ENCODE measurements around the gene RNF212.

RNF212 gene

DNA sequence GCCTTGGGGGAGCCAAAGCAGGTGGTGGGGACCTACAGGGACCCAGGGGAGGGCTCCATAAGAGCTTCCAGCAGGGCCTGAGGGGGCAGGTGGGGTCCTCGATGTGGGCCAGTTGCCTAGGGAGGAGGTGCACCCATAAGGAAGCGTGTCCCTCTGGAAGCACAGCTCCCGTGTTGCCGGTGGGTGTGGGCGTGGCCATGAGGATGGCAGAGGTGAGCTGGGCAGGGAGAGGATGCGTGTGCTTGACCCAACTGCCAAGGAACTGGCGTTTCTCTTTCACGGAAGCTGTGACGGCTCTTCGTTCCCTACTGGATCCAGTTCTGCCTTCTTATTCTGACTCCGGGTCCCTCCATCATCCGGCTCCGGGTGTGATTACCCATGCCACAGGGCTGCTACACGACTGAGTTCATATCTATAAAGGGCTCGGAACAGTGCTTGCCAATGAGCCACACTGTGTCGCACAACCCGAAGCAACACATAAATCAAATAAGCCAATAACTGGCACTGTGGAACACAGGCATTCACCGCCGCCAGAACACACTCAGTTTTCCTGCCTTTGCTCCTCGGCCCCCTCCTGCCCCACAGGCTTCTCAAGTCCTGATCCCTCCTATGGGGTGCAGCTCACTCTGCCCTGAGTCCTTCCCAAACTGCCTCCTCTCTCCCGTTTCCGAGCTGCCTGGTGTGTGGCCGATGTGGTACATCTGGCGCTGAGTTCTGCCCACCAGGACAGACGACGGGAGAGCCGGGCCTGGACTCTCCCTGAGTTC lies 35.5 kb downstream of the RNF212 start:
- TF ChIP-seq FOXP2 (optimal IDR thresholded peaks at IDR 0.05; ENCODE audit: borderline replicate concordance, extremely low read depth, extremely low read length, insufficient read depth) (no peak), TAF1 (IDR thresholded peaks at IDR 0.05; ENCODE audit: borderline replicate concordance, insufficient read depth, low read length) (no peak), POLR2AphosphoS5 (IDR thresholded peaks at IDR 0.05; ENCODE audit: low read depth, low read length) (no peak), SIN3A (IDR thresholded peaks at IDR 0.05; ENCODE audit: borderline replicate concordance, insufficient read depth, low read length) (no peak)
- TF ChIP-seq, protein P1, sequence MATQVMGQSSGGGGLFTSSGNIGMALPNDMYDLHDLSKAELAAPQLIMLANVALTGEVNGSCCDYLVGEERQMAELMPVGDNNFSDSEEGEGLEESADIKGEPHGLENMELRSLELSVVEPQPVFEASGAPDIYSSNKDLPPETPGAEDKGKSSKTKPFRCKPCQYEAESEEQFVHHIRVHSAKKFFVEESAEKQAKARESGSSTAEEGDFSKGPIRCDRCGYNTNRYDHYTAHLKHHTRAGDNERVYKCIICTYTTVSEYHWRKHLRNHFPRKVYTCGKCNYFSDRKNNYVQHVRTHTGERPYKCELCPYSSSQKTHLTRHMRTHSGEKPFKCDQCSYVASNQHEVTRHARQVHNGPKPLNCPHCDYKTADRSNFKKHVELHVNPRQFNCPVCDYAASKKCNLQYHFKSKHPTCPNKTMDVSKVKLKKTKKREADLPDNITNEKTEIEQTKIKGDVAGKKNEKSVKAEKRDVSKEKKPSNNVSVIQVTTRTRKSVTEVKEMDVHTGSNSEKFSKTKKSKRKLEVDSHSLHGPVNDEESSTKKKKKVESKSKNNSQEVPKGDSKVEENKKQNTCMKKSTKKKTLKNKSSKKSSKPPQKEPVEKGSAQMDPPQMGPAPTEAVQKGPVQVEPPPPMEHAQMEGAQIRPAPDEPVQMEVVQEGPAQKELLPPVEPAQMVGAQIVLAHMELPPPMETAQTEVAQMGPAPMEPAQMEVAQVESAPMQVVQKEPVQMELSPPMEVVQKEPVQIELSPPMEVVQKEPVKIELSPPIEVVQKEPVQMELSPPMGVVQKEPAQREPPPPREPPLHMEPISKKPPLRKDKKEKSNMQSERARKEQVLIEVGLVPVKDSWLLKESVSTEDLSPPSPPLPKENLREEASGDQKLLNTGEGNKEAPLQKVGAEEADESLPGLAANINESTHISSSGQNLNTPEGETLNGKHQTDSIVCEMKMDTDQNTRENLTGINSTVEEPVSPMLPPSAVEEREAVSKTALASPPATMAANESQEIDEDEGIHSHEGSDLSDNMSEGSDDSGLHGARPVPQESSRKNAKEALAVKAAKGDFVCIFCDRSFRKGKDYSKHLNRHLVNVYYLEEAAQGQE (IDR thresholded peaks at IDR 0.05; ENCODE audit: insufficient read depth in 1 of 2, low read depth in 2 of 2, low read length in 2 of 2) = no peak

DNA sequence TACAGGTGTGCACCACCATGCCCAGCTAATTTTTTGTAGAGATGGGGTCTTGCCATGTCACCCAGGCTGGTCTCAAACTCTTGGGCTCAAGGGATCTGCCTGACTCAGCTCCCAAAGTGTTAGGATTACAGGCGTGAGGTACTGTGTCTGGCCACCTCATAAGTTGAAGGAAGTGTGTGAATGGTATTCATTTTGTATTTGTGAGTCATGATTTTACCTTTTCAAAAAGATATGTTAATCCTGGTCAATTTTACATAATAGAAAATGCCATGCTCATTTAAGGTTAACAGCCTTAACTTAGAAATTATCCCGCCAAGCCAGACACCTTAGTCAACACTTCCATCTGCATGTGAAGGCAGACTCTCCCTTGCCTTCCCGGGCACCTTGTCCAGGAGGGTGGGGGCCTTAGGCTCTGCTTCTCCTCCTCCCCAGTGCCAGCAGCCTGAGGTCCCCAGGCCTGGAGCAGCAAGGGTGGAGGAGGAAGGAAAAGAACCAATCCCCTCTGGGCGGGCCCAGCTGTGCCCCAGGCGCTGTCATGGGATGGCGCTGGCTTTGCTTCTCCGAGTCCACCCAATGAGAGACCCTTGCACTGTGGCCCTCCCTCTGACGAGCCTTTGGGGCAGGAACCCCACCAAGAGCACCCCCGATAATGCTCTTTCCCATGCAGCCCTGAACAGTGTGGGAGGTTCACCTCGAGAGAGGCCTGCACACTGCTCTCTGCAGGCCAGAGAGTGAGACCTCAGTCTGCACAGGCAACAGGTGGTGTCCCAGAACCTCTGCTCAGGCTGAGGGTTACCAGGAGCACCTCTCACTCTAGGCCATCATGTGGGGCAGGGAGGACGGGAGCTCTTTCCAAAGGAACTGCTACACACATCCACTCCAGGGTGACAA lies 37.3 kb downstream of the RNF212 start:
- TF ChIP-seq SIN3A (IDR thresholded peaks at IDR 0.05; ENCODE audit: borderline replicate concordance, insufficient read depth, low read length) (no peak), FOXP2 (optimal IDR thresholded peaks at IDR 0.05; ENCODE audit: borderline replicate concordance, extremely low read depth, extremely low read length, insufficient read depth) (no peak), POLR2AphosphoS5 (IDR thresholded peaks at IDR 0.05; ENCODE audit: low read depth, low read length) (no peak), TAF1 (IDR thresholded peaks at IDR 0.05; ENCODE audit: borderline replicate concordance, insufficient read depth, low read length) (no peak)
- TF ChIP-seq, protein P1 (IDR thresholded peaks at IDR 0.05; ENCODE audit: insufficient read depth in 1 of 2, low read depth in 2 of 2, low read length in 2 of 2) = no peak

DNA sequence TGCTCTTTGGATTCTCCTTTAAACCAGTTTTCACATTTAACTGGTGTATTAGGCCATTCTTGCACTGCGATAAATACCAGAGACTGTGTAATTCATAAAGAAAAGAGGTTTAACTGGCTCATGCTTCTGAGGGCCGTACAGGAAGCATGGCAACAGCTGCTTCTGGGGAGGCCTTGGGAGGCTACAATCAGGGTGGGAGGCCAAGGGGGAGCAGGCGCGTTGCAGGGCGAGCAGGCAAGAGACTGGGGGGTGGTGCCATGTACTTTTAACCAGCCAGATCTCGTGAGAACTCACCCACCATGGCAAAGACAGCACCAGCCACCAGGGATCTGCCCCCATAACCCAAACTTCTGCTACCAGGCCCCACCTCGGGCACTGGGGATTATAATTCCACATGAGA lies 38.1 kb downstream of the RNF212 start:
- TF ChIP-seq POLR2AphosphoS5 (IDR thresholded peaks at IDR 0.05; ENCODE audit: low read depth, low read length) = no peak
- no peak for TF ChIP-seq FOXP2 (optimal IDR thresholded peaks at IDR 0.05; ENCODE audit: borderline replicate concordance, extremely low read depth, extremely low read length, insufficient read depth)

DNA sequence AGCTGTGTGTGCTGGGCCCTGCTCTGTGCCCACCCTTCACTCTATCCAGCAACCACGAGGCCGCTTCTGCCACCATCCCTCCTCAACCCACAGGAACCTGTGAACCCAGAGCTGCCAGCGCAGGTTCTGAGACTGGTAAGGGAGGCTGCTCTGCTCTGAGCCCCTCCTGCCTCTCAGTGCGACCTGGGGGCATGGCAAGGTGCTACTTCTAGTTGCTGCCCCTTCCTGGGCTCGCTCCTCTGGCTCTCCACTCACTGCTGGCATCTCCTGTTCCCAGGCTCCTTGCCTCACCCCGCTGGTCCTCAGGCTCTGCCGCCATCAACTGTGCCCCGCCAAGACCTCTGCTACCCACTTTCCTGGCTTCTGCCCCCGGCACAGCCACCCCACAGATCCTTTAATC lies 39.3 kb downstream of the RNF212 start:
- no peak for TF ChIP-seq FOXP2 (optimal IDR thresholded peaks at IDR 0.05; ENCODE audit: borderline replicate concordance, extremely low read depth, extremely low read length, insufficient read depth)
- no peak for TF ChIP-seq POLR2AphosphoS5 (IDR thresholded peaks at IDR 0.05; ENCODE audit: low read depth, low read length)
- TF ChIP-seq, protein P1 (IDR thresholded peaks at IDR 0.05; ENCODE audit: insufficient read depth in 1 of 2, low read depth in 2 of 2, low read length in 2 of 2) = no peak
- TF ChIP-seq SIN3A (IDR thresholded peaks at IDR 0.05; ENCODE audit: borderline replicate concordance, insufficient read depth, low read length) = no peak
- TF ChIP-seq TAF1 (IDR thresholded peaks at IDR 0.05; ENCODE audit: borderline replicate concordance, insufficient read depth, low read length) = no peak

DNA sequence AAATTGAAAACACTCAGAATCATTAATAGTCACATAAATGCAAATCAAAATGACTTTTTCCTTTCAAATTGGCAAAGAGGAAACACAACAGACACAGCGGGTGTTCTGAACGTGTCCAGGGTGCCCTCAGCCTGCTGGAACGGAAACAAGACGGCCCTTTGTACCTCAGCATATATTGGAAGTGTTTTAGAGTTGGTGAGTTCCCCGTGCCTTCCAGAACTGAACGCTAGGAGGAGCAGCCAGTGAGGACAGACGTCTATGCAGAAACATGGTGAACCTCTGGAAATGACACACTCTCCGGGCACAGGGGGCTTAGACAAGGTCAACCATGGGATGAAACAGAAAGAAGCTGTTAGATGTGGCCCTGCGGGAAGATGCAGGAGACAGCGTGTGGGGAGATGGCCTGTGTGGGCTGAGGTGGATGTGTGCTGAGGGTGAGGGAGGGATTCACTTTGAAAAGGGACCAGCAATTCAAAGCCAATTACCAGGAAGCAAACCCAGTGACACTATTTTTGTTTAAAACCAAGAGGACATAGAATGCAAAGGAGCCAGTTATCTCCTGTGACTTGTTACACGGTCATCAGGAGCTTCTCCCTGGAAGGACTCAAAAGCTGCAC lies 40.4 kb downstream of the RNF212 start:
- TF ChIP-seq POLR2AphosphoS5 (IDR thresholded peaks at IDR 0.05; ENCODE audit: low read depth, low read length) = no peak
- TF ChIP-seq SIN3A (IDR thresholded peaks at IDR 0.05; ENCODE audit: borderline replicate concordance, insufficient read depth, low read length) = no peak
- no peak for TF ChIP-seq FOXP2 (optimal IDR thresholded peaks at IDR 0.05; ENCODE audit: borderline replicate concordance, extremely low read depth, extremely low read length, insufficient read depth)
- TF ChIP-seq TAF1 (IDR thresholded peaks at IDR 0.05; ENCODE audit: borderline replicate concordance, insufficient read depth, low read length) = no peak
- TF ChIP-seq, protein P1 (IDR thresholded peaks at IDR 0.05; ENCODE audit: insufficient read depth in 1 of 2, low read depth in 2 of 2, low read length in 2 of 2) = no peak
